Measurements from ENCODE around the gene FLVCR2.

The FLVCR2 gene

DNA sequence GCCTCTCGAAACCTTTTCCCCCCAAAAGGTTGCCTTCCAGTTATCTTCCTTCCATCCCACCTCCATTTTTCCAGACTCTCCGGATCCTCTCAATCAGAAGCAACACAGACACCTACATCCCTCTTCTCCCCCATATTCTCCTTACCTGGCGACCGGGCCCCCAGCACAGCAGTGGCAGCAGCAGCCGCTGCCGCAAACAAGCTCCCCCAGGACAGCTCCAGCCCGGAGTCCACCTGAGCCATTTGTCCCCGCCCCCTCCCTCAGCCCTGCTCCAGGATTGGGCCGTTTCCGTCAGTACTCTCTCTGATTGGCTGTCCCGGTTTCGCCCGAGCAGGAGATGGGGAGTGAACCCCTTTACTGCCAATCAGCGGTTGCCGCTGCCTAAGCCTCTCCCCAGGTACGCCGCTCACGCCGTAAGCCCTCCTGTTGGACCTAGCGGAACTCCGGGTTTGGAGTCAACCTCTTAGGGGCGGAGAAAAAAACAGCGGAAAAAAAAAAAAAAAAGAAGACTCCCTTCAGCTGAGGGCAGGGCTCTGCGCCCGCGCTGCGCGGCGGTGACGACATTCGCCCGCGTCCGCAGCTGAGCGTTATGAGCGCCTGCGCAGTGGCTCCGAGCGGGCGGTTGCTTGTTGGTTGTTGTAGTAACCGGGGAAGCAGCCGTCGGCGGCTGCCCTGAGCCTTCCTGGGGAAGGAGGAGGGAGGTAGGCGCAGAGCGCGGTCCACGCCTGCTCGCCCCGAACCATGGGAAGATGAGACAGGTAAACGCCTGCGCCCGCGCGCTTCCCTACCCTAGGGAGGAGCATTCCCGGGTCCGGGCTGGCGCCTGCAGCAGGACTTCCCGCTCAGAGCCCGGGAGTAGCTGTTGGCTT is 82.4 kb downstream of the FLVCR2 start, which contains the start of the genes ERG28 and TTLL5 (continued):
- TF ChIP-seq TSHZ2 (CRISPR knock-in tag; IDR thresholded peaks at IDR 0.05) (no peak), ZFP3 (CRISPR knock-in tag; IDR thresholded peaks at IDR 0.05) (no peak), ZC3H10 (CRISPR knock-in tag; IDR thresholded peaks at IDR 0.05) (no peak), ZNF70 (CRISPR knock-in tag; IDR thresholded peaks at IDR 0.05) (no peak)

DNA sequence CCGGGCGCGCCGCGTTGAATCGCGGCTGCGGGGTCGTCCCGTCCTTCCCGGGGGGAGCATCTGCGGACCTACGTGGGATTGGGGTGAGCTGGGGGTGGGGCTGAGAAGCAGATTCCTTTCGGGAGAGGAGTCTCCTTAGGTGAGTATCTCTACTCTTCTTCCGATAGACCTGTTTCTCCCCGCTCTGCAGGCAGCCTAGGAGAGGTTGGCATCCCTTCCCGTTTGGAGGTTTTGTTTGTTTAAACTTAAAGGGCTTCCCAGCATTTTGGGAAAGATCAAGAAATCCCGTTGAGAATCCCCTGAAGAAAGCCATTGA is 83.0 kb downstream of the FLVCR2 start:
- TF ChIP-seq ZC3H10 (CRISPR knock-in tag; IDR thresholded peaks at IDR 0.05) (no peak), TSHZ2 (CRISPR knock-in tag; IDR thresholded peaks at IDR 0.05) (no peak)
- TF ChIP-seq, protein P1, sequence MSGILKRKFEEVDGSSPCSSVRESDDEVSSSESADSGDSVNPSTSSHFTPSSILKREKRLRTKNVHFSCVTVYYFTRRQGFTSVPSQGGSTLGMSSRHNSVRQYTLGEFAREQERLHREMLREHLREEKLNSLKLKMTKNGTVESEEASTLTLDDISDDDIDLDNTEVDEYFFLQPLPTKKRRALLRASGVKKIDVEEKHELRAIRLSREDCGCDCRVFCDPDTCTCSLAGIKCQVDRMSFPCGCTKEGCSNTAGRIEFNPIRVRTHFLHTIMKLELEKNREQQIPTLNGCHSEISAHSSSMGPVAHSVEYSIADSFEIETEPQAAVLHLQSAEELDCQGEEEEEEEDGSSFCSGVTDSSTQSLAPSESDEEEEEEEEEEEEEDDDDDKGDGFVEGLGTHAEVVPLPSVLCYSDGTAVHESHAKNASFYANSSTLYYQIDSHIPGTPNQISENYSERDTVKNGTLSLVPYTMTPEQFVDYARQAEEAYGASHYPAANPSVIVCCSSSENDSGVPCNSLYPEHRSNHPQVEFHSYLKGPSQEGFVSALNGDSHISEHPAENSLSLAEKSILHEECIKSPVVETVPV (CRISPR knock-in tag; IDR thresholded peaks at IDR 0.05): no peak
- ATAC-seq: peak; percentile 42

DNA sequence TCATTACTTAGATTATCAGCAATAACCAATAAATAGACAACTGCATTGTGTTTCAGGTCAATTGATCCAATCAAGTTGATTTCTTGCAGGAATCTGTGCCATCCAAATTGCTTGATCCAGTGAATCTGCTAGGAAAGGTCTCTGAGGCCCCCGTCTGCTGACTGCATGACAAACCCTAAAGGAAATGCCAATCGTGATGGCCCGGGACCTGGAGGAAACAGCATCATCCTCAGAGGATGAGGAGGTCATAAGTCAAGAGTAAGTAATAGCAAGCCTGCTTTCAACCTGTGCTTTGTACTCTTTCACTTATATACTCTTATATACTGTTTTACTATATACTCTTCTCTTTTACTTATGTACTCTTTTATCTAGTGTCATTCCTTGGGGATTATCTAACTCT is 84.5 kb downstream of the FLVCR2 start:
- TF ChIP-seq, protein P1 (CRISPR knock-in tag; IDR thresholded peaks at IDR 0.05): no peak
- TF ChIP-seq TCF4 (CRISPR knock-in tag; IDR thresholded peaks at IDR 0.05; ENCODE audit: borderline replicate concordance) (no peak), ZNF8 (CRISPR knock-in tag; IDR thresholded peaks at IDR 0.05) (no peak), OSR1 (CRISPR knock-in tag; IDR thresholded peaks at IDR 0.05) (no peak), SNAI2 (CRISPR knock-in tag; IDR thresholded peaks at IDR 0.05) (no peak), RARB (CRISPR knock-in tag; IDR thresholded peaks at IDR 0.05) (no peak), ZNF70 (CRISPR knock-in tag; IDR thresholded peaks at IDR 0.05) (no peak), BACH2 (CRISPR knock-in tag; IDR thresholded peaks at IDR 0.05; ENCODE audit: borderline replicate concordance) (no peak), TSHZ2 (CRISPR knock-in tag; IDR thresholded peaks at IDR 0.05) (no peak), ZFP30 (CRISPR knock-in tag; IDR thresholded peaks at IDR 0.05) (no peak), CSDC2 (CRISPR knock-in tag; IDR thresholded peaks at IDR 0.05) (no peak), ZNF565 (CRISPR knock-in tag; conservative IDR thresholded peaks at IDR 0.05; ENCODE audit: low read depth) (no peak), ZFP3 (CRISPR knock-in tag; IDR thresholded peaks at IDR 0.05) (no peak), ZC3H10 (CRISPR knock-in tag; IDR thresholded peaks at IDR 0.05) (no peak), TOX (CRISPR knock-in tag; IDR thresholded peaks at IDR 0.05; ENCODE audit: borderline replicate concordance) (no peak), ARNTL (CRISPR knock-in tag; IDR thresholded peaks at IDR 0.05; ENCODE audit: borderline replicate concordance, low read depth) (no peak), ISL1 (CRISPR knock-in tag; IDR thresholded peaks at IDR 0.05) (no peak), PPARA (CRISPR knock-in tag; IDR thresholded peaks at IDR 0.05; ENCODE audit: borderline replicate concordance) (no peak), GLIS3 (CRISPR knock-in tag; IDR thresholded peaks at IDR 0.05) (no peak)
- TF ChIP-seq, protein P2, sequence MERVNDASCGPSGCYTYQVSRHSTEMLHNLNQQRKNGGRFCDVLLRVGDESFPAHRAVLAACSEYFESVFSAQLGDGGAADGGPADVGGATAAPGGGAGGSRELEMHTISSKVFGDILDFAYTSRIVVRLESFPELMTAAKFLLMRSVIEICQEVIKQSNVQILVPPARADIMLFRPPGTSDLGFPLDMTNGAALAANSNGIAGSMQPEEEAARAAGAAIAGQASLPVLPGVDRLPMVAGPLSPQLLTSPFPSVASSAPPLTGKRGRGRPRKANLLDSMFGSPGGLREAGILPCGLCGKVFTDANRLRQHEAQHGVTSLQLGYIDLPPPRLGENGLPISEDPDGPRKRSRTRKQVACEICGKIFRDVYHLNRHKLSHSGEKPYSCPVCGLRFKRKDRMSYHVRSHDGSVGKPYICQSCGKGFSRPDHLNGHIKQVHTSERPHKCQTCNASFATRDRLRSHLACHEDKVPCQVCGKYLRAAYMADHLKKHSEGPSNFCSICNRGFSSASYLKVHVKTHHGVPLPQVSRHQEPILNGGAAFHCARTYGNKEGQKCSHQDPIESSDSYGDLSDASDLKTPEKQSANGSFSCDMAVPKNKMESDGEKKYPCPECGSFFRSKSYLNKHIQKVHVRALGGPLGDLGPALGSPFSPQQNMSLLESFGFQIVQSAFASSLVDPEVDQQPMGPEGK (CRISPR knock-in tag; IDR thresholded peaks at IDR 0.05; ENCODE audit: borderline replicate concordance): no peak

More for the DNA sequence above, 84.5 kb downstream of the FLVCR2 start:
- no peak for ATAC-seq

All from SK-N-SH treated with all-trans-retinoic acid at 6 μM for 48 hours (cell line).